DMS153 (cell line): ENCODE data around the gene CFAP298.
"Not testable (repeated sequence)": the region's sequence is repeated elsewhere in the genome, so short reads cannot be mapped to it uniquely, and the experiment has no call there.

Experiments used
- DNase-seq: peaks from one replicate; lab custom pipeline; 2025; lab: John Stamatoyannopoulos, UW

Gene CFAP298, protein sequence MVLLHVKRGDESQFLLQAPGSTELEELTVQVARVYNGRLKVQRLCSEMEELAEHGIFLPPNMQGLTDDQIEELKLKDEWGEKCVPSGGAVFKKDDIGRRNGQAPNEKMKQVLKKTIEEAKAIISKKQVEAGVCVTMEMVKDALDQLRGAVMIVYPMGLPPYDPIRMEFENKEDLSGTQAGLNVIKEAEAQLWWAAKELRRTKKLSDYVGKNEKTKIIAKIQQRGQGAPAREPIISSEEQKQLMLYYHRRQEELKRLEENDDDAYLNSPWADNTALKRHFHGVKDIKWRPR

GRCh38 chr21:32612075-32612998 is at the start of gene CFAP298:
CFAP298 (minus strand) TSS chr21:32612377; CDS start chr21:32612243, 134 bp downstream.
- DNase-seq = peak; percentile 69

DNA sequence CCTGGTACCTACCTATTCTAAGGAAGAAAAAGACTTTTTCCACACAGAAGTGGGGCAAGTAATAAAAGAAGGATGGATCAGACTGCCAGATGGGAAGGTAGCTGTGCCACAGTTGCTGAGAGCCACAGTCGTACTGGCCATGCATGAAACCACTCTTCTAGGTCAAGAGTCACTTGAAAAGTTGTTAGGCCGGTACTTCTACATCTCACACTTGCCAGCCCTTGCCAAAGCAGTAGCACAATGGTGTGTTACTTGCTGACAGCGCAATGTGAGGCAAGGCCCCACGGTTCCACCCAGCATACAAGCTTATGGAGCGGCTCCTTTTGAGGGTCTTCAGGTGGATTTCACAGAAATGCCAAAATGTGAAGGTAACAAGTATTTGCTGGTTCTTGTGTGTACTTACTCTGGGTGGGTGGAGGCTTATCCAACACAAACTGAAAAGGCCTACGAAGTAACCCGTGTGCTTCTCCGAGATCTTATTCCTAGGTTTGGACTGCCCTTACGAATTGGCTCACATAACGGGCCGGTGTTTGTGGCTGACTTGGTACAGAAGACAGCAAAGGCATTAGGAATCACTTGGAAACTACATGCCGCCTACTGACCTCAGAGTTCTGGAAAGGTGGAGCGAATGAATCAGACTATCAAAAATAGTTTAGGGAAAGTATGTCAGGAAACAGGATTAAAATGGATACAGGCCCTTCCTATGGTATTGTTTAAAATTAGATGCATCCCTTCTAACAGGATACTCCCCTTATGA is 49.0 kb upstream of the CFAP298 start:
- DNase-seq = not testable (repeated sequence)

DNA sequence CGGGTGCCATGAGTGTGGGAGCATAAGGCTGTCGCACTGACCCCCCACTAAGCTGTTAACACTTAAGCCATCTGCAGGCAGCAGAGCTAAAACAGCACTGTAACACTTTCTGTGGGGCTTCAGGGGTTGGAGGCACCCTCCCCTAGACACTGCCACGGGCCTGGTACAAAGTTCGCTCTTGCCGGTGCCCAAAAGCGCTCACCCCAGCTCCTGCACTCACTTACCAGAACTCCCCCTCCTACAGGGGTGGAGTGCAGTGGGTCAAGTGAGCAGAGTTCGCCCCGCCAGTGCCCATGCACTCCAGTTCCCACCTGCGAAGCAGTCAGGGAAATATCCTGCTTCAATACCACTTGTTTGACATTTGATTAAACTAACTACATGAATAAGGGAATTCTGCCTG is 46.3 kb upstream of the CFAP298 start:
- DNase-seq = no peak

- DNase-seq = no peak
These were observed 41.2 kb upstream of the CFAP298 start for GRCh38 chr21:32653326-32653901.

GRCh38 chr21:32648165-32648564 is 36.0 kb upstream of the CFAP298 start:
- DNase-seq = no peak

GRCh38 chr21:32645261-32646182 is 33.3 kb upstream of the CFAP298 start:
- no peak for DNase-seq

DNA sequence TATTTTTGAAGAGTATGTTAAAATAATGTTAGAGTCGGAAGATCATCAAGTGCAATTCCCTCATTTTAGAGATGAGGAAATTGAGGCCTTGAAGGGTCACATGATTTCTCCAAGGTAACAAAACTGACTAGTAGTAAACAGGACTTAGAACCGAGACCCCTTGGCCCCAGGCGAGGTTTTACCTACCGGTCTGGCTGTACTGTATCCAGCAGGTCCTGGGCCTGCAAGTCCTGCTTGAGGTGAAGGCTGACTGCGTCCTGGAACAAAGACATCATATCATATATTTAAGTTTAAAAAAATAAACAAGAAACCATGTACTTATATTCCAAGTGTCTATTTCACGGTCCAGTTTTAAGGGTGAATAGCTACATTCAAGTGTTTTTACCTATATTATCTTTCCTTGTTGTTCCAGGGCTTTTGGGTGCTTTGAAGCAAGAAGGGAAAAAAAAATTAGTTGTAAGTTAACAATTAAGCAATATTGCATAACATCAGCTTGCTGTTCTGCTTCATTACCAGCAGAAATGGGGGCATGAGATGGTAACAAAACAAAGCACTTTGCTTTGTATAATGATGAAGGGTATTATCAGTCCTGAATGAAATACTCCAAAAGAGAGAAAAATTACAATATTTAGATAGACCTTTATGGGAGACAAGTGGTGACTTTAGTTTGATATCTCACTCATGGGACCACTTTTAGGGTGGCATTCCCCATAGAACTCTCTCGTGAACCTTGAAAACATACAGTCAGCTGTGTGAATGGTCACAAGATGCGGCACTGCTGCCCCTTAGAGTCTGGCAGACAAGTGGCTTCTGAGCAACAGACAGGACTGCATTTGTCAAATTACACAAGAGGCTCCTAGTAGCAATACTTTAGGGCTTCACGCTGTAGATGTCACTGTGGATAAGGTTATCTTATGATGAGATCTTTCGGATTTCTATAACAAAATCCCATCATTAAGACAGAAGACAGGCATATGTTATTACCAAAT is 29.8 kb upstream of the CFAP298 start:
- DNase-seq = no peak

- DNase-seq = no peak
These were observed 14.5 kb upstream of the CFAP298 start for GRCh38 chr21:32626621-32627196.

- not testable (repeated sequence) for DNase-seq
These were observed 6.0 kb upstream of the CFAP298 start for GRCh38 chr21:32618218-32618617.

GRCh38 chr21:32613436-32614043 is 1.4 kb upstream of the CFAP298 start:
- no peak for DNase-seq

GRCh38 chr21:32612999-32613337 is 791 bp upstream of the CFAP298 start:
- DNase-seq = no peak

DNA sequence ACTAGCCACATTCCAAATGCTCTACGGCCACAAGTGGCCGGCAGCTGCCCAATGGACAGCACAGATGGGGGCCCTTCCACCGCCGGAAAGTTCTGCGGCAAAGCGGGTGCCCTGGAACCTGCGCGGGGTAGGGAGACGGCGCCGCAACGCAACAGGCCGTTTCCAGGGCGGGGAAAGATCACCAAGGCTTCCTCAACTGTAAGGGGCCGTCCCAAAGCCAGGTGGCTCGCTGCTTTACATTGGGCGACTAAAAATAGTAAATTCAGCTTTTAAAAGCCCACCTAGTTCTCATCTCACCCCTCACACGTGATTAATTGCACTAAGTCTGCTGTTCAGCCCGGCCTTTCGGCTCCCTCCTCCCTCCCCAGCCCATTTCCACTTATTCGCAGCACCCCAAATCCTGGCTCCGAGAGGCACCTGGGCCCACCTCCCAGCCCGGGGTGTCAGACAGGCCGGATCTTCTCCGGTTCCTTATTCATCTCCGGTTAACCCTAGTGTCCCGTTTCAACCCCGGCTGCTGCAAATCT is 643 bp downstream of the CFAP298 start:
- DNase-seq = no peak

- DNase-seq = not testable (repeated sequence)
These were observed 1.2 kb downstream of the CFAP298 start for GRCh38 chr21:32610940-32611339.

DNA sequence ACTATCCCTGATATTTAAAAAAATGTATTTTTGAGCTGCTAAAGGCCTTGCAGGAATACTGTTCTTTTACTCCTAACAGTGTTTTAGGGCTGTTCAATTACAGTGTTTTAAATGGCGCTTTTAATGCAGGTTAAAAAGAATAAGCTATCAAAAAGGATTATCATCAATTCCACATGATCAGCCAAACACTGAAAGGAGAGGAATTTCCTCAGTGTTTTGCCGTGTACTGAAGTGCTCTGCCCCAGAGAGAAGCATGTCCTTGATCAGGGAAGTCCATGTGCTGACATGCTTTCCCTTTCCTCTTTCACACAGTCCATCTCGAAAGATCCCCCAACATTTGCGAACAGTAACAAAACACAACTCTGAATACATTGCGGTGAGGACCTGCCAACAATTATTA is 3.3 kb downstream of the CFAP298 start:
- no peak for DNase-seq

GRCh38 chr21:32605469-32605868 is 6.7 kb downstream of the CFAP298 start:
- DNase-seq = no peak

DNA sequence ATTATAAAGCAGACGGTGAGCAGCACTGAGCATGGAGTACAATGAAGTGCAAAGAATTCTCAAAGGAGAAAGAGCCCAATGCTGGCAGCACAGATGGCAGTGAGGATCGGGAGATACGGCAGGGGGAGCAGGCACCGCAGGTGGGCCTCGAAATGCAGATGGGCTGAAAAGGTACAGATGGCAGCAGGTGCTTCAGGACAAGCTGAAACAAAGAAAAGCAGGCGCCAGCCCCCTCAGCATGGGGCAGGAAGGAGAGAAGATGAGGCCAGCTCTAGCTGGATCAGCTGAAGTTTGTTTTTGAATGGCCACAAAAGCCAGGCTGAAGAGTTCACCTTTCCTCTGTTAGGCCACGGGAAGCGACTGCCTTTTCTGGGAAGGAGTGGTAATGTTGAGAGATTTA is 7.7 kb downstream of the CFAP298 start:
- DNase-seq = no peak

- no peak for DNase-seq
These were observed 9.0 kb downstream of the CFAP298 start for GRCh38 chr21:32603131-32603530.

GRCh38 chr21:32602099-32602498 is 10.1 kb downstream of the CFAP298 start:
- DNase-seq = no peak

GRCh38 chr21:32599526-32599925 is 12.7 kb downstream of the CFAP298 start:
- DNase-seq = no peak
